Body of pancreas (tissue), 4 donors: ENCODE results near the gene NDUFV3.

ENCODE experiments used
- POLR2A ChIP-seq, 3 donors: fragments of 450-650 bp; IDR thresholded peaks; one replicate each; pipeline ENCODE4 v1.6.1; 2016; ENCODE audit warnings: antibody characterized with exemption in 3 of 3, mild to moderate bottlenecking in 2 of 3
- TF ChIP-seq, protein P1 (sequence below), 7 experiments: fragments of 450-650 bp in 4 of 7; fragments of 200-600 bp in 3 of 7; sonication (generic) in 3 of 7; IDR thresholded peaks; one replicate each; pipeline ENCODE4 v1.5.1; 2016 to 2019; ENCODE audit warnings: antibody characterized with exemption in 7 of 7

DNA sequence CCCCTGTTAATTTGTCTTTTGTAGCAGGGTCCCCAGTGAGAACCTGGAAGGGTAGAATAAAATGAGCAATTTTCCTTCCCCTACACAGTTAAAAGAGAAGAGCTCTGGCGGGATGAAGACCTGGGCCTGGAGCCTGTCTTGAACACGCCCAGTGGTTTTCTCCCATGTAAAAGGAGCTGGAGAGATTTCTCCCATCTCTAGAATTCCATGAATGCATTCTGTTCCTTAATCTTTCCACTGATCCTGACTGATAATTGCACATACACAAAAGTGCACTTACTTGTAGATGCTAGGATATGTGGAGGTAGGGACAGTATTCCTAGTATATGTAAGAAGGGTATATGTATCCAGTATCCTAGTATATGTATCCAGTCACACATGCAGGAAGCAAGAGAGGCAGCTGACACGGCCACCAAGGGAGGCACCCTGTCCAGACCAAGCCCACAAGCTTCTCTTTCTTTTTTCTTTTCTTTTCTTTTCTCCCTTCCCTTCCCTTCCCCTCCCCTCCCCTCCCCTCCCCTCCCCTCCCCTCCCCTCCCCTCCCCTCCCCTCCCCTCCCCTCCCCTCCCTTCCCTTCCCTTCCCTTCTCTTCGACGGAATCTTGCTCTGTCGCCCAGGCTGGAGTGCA lies 69.4 kb downstream of the NDUFV3 start:
- TF ChIP-seq, protein P1, sequence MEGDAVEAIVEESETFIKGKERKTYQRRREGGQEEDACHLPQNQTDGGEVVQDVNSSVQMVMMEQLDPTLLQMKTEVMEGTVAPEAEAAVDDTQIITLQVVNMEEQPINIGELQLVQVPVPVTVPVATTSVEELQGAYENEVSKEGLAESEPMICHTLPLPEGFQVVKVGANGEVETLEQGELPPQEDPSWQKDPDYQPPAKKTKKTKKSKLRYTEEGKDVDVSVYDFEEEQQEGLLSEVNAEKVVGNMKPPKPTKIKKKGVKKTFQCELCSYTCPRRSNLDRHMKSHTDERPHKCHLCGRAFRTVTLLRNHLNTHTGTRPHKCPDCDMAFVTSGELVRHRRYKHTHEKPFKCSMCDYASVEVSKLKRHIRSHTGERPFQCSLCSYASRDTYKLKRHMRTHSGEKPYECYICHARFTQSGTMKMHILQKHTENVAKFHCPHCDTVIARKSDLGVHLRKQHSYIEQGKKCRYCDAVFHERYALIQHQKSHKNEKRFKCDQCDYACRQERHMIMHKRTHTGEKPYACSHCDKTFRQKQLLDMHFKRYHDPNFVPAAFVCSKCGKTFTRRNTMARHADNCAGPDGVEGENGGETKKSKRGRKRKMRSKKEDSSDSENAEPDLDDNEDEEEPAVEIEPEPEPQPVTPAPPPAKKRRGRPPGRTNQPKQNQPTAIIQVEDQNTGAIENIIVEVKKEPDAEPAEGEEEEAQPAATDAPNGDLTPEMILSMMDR (IDR thresholded peaks at IDR 0.05) = no peak
- no peak for TF ChIP-seq POLR2A (IDR thresholded peaks at IDR 0.05)
